Measurements from ENCODE around the gene CEP164.
"Not testable (repeated sequence)": the region's sequence is repeated elsewhere in the genome, so short reads cannot be mapped to it uniquely, and the experiment has no call there.

The CEP164 gene

DNA sequence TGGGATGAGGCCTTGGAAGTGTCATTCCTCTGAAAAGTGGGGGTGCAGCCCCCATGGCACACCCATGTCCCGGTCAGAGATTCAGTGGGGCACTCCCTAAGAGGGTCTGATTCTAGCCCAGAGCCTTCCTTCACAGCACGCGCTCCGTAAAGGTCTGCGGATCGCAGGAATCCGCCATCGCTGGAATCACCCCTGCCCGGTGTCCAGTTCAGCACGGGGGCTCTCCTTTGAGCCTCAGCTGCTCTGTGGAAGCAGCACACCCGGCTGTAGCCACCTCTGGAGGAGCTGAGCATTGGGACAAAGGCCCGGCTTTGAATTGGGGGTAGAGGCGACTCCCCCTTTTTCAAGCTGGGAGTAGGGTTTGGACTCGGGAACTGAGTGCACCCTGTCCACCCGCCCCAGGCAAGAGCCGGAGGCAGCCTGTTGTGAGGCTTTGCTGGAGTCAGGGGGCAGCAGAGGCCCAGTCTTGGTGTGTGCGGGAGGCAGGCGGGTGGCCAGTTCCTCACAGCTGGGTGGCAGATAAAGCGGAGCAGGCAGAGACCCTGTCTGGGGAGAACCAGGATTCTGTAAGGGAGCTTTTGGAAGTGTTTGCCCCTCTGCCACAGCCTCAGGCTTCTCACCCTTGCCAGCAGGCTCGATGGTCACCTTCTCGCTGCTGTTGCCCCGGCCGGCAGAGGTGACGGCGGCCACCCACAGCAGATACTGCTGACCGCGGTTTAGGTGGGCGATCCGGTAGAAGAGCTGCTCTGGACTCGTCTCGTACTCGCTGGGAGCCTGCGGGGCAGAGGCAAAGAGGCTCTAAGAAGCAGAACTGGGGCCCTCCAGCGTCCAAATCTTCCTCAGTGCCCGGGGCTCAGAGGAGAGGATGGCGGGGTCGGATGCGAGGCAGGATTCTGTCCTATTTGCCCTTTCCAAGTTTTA, 115.9 kb downstream of the CEP164 start:
- DNase-seq: no peak

GRCh38 chr11:117444256-117444655, 116.6 kb downstream of the CEP164 start:
- DNase-seq: no peak

DNA sequence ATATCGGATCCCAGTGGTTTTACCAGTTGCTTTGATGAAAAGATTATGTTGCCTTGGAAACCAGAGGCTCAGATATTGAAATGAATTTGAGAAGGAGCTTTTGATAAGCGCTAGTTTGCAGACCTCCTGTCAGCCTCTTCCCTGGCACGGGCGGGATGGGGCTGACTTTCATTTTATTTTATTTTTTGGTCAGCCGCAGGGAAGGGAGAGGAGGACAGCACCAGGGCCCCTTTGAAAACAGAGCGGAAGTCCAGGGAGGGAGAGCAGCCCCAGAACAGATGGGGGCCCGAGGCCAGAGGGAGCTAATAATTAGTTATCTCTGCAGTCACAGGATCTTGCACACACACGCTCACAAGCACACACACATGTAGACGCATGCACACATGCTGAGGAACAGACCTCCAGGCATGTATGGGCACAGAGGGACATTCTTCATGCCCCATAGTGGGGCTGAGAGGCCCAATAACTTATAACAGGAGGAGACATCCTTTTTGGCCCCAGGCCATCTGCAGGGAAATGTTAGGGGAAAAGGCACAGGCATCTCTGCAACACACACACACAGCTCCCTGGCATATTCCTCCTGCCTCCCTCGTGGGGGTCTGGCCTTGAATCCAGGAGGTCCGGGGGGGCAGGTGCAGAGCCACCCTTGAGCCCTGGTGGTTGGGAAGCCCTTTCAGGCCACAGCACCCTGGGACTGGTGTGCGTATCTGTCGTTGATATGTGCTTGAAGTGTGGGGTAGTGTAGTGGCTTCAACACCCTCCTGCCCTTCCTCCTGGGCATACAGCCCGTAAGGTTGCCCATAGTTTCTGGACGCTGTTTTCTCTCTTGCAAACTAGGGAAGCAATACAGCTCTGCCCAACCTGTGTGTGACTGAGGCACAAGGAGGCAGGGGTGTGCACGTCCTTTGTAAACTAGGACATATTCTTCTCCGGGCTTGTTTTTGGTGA, 117.3 kb downstream of the CEP164 start:
- DNase-seq: no peak

- DNase-seq: no peak
Observed at GRCh38 chr11:117449111-117449693, 121.5 kb downstream of the CEP164 start.

- no peak for DNase-seq
Observed at GRCh38 chr11:117453886-117454563, 126.4 kb downstream of the CEP164 start.

GRCh38 chr11:117454564-117454917, 126.9 kb downstream of the CEP164 start:
- DNase-seq: no peak

- DNase-seq: peak; percentile 23
Observed at GRCh38 chr11:117456027-117456720, 128.5 kb downstream of the CEP164 start.

DNA sequence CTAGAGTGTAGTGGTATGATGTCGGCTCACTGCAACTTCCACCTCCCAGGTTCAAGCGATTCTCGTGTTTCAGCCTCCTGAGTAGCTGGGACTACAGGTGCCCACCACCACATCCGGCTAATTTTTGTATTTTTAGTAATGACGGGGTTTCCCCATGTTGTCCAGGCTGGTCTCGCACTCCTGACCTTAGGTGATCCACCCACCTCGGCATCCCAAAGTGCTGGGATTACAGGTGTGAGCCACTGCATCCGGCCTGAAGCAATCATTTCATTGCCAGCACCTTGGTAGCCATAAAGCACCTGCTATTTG, 129.0 kb downstream of the CEP164 start:
- DNase-seq: not testable (repeated sequence)

DNA sequence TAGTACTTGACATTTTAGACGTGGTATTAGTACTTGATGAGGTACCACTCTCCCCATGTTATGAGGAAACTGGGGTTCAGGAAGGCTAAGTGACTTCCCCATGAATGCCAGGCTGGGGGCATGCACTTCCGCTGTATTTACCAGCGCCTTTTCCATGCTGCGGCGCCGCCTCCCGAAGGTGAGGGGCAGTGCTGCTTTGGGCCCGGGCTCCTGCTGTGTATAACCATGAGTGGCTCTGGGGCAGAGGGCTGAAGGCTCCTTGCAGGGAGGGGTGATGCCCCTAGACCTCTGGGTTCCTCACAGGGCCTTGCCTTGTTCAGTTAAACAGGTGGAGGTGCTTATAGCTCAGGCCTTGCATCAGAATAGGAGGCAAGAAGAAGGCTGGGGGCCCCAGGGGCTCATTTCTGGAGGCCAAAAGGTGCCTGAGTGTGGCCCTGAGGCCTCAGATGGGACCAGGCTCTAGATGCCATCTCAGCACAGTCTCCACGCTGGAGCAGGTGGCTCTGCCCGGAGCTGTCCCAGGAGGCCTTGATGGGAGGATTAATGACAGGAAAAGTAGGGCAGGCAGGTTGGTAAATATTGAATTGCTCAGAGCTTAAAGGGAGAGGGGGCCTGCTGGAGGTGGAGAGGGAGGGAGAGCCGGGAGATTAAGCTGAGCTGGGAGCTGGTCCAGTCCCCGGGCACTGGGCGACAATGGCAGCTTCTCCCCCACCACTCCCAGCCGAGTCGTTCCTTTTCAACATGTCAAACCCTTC, 129.6 kb downstream of the CEP164 start:
- DNase-seq: no peak

- DNase-seq: no peak
Observed at GRCh38 chr11:117457835-117458234, 130.2 kb downstream of the CEP164 start.

DNA sequence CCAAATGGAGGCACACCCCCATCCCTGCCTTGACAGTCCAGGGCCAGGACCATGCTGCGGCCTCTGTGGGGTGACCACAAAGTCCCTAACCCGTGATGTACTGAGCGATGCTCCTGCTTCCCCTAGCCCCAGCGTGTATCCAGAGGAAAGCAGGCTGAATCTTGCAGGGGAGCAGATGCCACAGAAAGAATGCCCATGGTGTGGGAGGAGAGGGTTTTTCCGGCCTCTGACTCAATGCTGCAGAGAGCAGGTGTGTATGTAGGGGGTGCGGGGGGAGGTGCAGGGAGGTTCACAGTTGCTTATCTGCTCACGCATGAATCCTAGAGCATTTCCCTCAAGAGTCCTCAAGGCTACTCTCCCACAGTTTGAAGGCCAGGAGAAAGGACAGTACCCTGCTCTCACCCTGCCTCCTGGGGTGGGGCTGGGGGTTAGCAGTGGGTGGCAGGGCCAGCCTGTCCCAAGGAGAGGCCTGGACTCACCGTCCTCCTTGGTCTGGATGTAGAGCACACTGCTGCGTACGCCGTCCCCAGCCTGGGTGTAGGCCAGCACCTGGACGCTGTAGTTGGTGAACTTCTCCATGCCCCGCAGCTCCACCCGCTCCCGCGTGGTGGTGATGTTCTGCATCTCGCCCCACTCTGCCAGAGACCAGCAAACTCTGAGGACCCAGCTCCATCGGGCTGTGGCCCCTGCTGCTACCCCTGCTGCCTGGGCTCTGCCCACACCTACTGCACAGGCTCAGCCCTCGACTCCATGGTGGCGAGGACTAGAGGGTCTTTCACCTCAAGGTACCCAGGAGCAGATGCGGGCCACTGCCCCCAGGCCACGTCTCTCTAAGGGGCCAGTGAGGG, 130.8 kb downstream of the CEP164 start:
- peak; percentile 43 for DNase-seq

DNA sequence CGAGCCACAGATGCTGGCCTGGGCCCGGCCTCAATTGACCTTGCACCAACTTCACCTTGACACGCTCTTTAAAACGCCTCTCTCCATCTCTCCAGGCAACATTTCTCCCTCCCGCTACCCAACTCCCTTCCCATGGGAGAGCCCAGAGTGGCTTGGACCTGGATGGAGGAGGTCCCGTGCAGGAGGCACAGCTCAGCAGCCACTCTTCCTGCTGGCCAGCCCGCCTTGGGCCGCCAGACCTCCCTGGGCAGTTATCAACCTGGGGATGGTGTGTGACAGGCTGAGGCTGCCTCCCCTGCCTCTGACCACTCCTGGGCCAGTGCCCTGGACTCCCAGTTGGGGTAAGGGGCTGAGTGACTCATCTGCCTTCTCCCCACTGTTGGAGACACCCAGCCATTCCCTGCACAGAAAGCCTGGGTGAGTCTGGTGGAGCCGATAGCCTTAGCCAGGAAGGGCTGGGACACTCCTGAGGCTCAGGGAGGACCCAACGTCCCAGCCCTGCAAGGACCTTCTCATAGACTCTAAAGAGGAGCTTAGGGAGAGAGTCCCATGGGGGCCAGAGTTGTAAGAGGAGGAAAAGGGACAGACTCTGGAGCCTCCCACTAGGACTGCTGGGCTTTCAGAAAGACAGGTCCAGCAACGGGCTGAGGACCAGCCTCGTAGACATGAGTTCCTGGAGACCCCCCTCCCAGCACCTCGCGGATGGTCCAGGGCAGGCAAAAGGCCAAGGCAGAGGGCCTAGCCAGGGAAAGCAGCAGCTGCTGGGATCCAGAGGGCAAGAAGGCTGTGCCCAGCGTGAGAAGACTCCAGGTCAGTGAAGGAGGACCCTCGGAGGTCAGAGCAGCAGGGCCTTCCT, 131.7 kb downstream of the CEP164 start:
- DNase-seq: no peak

DNA sequence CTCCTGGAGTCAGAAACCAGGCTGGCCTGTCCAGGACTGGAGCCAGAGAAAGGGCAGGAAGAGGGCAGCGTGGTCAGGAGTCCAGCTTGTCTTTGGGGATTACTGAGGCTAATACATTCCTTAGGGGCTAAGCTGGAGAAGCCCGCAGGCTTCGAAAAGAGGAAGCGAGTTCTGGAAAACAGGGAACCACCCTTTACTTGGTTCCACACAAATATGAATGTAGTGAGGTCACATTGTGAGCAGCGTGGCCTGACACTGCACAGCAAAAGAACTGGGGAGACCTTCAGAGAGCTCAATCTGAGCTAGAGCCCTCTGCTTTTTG, 132.3 kb downstream of the CEP164 start:
- no peak for DNase-seq

DNA sequence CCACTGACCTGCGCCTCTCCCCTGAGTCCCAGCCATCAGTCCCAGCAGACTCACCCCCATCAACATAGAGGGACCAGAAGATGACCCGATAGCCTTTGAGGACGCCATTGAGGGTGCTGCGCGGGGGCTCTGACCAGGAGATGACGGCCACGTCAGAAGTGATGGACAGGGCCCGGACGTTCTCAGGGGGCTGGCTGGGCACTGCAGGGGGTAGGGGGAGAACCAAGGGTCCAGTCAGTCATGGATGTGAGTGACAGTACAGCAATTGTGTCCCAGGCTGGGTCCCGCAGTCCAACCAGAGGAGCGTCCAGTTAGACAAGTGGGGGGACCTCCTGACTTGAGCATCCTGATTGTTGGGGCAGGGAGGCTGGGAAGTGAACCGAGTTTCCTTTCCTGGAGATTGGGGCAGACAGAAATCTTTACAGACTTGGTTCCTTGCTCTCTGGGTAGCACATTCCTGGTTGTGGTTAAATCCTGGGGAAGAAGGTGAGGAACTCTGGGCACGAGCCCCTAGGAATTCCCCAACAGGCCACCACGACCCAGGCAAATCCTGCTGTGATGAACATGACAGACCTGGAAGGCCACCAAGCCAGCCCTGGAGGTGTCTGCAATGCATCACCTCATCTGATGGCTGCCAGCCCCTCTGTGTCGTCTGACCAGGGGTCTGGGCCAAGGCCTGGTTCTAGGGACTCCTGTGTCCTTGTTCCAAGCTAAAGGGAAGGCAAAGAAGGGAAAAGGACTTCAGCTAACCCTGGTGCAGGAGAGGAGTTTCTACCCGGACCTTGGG, 133.9 kb downstream of the CEP164 start:
- no peak for DNase-seq

DNA sequence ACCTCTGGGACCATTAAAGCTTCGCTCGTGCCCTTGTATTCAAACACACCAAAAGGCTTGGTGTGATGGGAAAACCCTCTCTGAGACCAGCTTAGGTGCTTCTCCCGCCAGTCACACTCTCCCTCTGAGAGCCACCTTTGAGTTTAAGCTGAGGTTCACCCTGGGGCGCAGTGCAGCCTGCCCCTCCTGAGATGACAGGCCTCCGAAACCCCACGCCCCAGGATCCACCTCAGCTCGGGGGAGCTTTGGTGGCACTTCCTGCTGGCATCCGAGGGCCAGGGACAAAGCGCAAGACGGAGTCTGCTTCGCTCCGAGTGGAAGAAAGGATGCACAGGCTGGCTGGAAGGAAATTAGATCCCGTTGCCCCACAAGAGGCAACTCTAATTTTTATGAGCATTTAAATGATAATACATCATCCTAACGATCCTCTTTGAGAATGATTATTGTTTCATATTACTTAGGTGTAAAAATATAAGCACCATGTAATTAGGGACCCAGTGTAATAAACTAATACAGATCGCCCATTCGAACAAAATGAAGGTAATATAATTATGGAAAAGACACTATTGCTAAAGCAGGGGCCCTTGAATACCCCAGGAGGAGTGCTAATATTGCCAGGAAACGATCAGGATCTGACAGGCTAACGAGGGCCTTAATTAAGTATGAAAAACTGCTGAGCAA, 134.7 kb downstream of the CEP164 start:
- DNase-seq: no peak

- DNase-seq: no peak
Observed at GRCh38 chr11:117462864-117463247, 135.2 kb downstream of the CEP164 start.
